Neutrophil (primary cell): ENCODE measurements around the gene VCPKMT.

Experiments used
- H3K27ac ChIP-seq: fragments of 200-600 bp; sonication (generic); 2 replicates; pipeline ENCODE4 v1.5.1; 2016; ENCODE audit warnings: mild to moderate bottlenecking, moderate library complexity
- H3K27me3 ChIP-seq: fragments of 200-600 bp; sonication (generic); 2 replicates; pipeline ENCODE4 v1.6.0; 2016; ENCODE audit warnings: mild to moderate bottlenecking
- H3K36me3 ChIP-seq: fragments of 200-600 bp; sonication (generic); 2 replicates; pipeline ENCODE4 v1.5.1; 2017
- H3K4me1 ChIP-seq, 2 experiments: fragments of 200-600 bp in 1 of 2; sonication (generic) in 1 of 2; 1 replicate in 1 of 2; 2 replicates in 1 of 2; pipeline versions ENCODE4 v1.5.1 to v1.6.1; 2013 to 2016; ENCODE audit warnings: low read depth in 1 of 2, low read length in 1 of 2, mild to moderate bottlenecking in 1 of 2, moderate library complexity in 1 of 2; ENCODE audit not compliant: control insufficient read depth in 1 of 2, insufficient read depth in 1 of 2
- H3K4me3 ChIP-seq, 2 experiments: fragments of 200-600 bp in 1 of 2; sonication (generic) in 1 of 2; 1 replicate in 1 of 2; 2 replicates in 1 of 2; pipeline ENCODE4 v1.5.1; 2013 to 2016; ENCODE audit warnings: low read depth in 1 of 2, low read length in 1 of 2, mild to moderate bottlenecking in 1 of 2, moderate library complexity in 1 of 2
- H3K9me3 ChIP-seq: fragments of 200-600 bp; sonication (generic); 2 replicates; pipeline ENCODE4 v1.5.1; 2016
- TF ChIP-seq, protein P1 (sequence below): fragments of 200-600 bp; sonication (generic); IDR thresholded peaks from 2 replicates; pipeline ENCODE4 v1.5.1; 2016; ENCODE audit warnings: antibody characterized with exemption

Gene VCPKMT

DNA sequence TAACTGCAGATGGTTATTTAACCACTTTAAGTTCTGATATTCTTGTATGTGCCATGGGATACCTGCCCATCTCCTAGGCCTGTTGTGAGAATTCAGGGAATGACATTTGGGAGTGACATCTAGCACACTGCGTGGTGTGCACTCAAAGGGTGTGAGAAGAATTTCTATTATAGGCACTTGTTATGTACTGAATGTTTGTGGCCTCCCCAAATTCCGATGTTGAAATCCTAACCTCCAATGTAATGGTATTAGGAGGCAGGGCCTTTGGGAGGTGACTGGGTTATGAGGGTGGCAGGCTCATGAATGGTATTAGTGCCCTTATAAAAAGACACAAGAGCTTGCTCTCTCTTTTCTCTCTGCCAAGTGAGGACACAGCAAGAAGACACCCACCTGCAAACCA lies 27.6 kb downstream of the VCPKMT start:
- TF ChIP-seq, protein P1, sequence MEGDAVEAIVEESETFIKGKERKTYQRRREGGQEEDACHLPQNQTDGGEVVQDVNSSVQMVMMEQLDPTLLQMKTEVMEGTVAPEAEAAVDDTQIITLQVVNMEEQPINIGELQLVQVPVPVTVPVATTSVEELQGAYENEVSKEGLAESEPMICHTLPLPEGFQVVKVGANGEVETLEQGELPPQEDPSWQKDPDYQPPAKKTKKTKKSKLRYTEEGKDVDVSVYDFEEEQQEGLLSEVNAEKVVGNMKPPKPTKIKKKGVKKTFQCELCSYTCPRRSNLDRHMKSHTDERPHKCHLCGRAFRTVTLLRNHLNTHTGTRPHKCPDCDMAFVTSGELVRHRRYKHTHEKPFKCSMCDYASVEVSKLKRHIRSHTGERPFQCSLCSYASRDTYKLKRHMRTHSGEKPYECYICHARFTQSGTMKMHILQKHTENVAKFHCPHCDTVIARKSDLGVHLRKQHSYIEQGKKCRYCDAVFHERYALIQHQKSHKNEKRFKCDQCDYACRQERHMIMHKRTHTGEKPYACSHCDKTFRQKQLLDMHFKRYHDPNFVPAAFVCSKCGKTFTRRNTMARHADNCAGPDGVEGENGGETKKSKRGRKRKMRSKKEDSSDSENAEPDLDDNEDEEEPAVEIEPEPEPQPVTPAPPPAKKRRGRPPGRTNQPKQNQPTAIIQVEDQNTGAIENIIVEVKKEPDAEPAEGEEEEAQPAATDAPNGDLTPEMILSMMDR: no peak
- Histone ChIP-seq H3K4me3 (no peak overlapping the region), H3K9me3 (no peaks in the 10 kb centered on the region), H3K36me3 (peaks cover 40% of the 10 kb centered on the region), H3K4me1 (no peaks in the 10 kb centered on the region), H3K27ac (no peak overlapping the region), H3K27me3 (no peaks in the 10 kb centered on the region)

DNA sequence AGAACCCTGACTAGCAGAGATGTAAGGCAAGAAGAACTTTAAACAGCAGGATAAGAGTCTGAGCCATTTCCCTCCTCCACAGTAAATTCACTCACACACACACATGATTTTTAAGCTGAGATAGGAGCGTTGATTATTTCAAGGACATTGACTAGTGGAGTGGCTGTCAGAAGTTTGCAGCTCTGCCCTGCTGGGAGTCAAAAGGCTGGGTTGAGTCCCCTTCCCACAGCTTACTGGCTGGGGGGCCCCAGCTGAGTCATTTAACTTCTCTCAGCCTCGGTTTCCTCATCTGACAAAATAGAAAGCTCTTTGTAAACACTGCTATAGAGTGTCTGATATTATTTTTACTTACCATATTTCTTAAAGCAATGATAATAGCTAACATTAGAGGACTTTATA lies 28.3 kb downstream of the VCPKMT start:
- Histone ChIP-seq H3K27ac (no peak overlapping the region), H3K9me3 (no peaks in the 10 kb centered on the region), H3K27me3 (no peaks in the 10 kb centered on the region), H3K4me3 (no peak overlapping the region), H3K36me3 (peaks cover 40% of the 10 kb centered on the region), H3K4me1 (no peaks in the 10 kb centered on the region)
- TF ChIP-seq, protein P1: no peak

DNA sequence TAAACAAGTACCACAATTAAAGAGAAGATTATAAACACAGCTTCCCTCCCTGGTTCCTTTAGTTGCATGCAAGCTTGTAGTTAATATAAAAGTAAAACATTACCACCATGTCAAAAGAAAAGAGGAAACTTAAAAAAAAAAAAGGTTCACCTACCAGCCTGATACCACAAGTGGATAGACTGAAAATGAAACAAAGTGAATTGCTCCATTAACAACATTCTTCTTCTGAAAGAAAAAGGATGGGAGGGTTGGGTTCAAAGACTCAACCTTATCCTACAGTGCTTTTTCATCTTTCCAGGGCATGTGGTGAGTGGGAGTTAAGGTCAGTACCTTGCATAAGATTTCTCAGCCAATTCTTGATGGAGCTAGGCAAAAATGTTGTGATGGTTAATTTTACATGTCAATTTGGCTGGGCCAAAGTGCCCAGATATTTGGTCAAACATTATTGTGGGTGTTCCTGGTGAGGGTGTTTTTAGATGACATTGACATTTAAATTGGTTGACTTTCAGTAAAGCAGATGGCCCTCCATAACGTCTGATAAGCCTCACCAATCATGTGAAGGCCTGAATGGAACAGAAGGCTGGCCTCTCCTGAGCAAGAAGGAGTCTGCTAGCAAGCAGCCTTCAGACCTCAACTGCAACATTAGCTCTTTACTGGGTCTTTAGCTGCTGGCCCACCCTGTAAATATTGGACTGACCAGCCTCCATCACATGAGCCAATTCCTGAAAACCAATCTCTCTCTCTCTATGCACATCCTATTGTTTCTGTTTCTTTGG lies 28.8 kb downstream of the VCPKMT start:
- Histone ChIP-seq H3K36me3 (peaks cover 40% of the 10 kb centered on the region), H3K4me3 (no peak overlapping the region), H3K9me3 (no peaks in the 10 kb centered on the region), H3K4me1 (no peaks in the 10 kb centered on the region), H3K27ac (no peak overlapping the region), H3K27me3 (no peaks in the 10 kb centered on the region)
- TF ChIP-seq, protein P1: no peak

DNA sequence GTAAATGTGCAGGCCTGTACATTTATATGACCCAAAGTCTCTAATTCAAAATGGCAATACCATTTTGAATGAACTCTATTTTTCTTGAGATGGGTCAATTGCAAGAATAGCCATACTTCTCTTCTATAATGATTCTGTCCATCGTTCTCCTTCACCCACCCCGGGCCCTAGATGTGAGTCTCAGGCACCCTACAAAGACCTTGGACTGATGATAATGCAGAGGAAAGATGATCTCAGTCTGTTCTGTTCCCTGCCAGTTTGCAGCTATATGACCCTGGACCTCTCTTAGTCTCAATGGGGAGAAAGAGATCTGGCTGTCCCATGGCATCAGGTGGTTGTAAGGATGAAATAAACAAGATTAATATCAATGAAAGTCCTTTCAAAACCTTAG lies 30.1 kb downstream of the VCPKMT start:
- Histone ChIP-seq H3K27me3 (no peaks in the 10 kb centered on the region), H3K4me3 (no peak overlapping the region), H3K27ac (no peak overlapping the region), H3K36me3 (peaks cover 30% of the 10 kb centered on the region), H3K4me1 (no peaks in the 10 kb centered on the region), H3K9me3 (no peaks in the 10 kb centered on the region)
- TF ChIP-seq, protein P1: no peak

DNA sequence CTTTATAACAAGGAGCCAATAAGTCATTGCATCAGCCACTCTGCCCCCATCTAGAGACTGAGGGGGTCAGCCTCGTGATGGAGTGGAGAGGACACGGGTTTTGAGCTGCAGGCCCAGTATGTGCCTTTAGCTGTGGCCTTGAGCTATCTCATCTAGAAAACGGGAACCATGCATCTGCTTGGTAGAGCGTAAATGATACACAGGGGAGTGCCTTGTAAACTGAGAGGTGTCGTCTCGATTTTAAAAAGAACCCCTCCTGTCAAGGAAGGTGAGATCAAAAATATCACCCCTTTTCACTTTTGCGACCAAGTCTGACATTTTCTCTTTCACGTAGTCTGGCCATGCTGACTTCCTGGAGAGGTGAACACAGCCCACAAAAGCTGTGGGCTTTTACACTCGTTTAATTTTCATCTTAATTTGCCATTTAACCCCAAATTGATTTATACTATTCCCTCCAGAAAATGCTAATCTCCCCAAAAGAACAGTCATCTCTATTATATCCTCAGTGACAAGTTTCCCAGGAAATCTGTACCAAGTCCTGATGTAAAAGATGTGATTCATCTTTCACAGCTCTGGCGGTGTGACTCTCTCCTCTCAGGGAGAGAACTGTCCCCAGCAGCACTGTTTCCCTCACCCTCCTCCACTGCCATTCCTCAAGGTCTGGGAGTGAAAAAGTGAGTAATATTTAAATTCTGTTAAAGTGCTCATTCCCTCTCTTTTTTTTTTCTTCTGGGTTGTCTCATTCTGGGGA lies 30.6 kb downstream of the VCPKMT start:
- no peaks in the 10 kb centered on the region for H3K4me1 ChIP-seq
- TF ChIP-seq, protein P1: no peak
- H3K27me3 ChIP-seq: no peaks in the 10 kb centered on the region
- H3K4me3 ChIP-seq: no peak overlapping the region
- H3K27ac ChIP-seq: no peak overlapping the region
- H3K9me3 ChIP-seq: no peaks in the 10 kb centered on the region
- H3K36me3 ChIP-seq: peaks cover 25% of the 10 kb centered on the region
